K562 (cell line): ENCODE measurements around the gene LRPAP1.
"Not testable (repeated sequence)": the region's sequence is repeated elsewhere in the genome, so short reads cannot be mapped to it uniquely, and the experiment has no call there.

Experiments
- CTCF ChIP-seq, 3 experiments: IDR thresholded peaks in 2 of 3; conservative IDR thresholded peaks in 1 of 3; 2 replicates each; pipeline ENCODE4 v1.5.1; 2011 to 2012; ENCODE audit warnings: low read length in 3 of 3, mild to moderate bottlenecking in 3 of 3, control low read depth in 2 of 3, improper control_type of control experiment in 1 of 3, inconsistent platforms in 1 of 3, low read depth in 1 of 3, mixed read lengths in 1 of 3, moderate library complexity in 1 of 3; ENCODE audit not compliant: insufficient read depth in 2 of 3
- KLF10 ChIP-seq: fragments of 250-450 bp; sonication (Bioruptor Pico); IDR thresholded peaks from 2 replicates; pipeline ENCODE4 v1.6.1; 2021; ENCODE audit warnings: matching md5 sums
- MAZ ChIP-seq, 2 experiments: fragments of 450-650 bp in 1 of 2; sonication (generic) in 1 of 2; formaldehyde crosslinking; IDR thresholded peaks in 1 of 2; conservative IDR thresholded peaks in 1 of 2; 2 replicates each; pipeline versions ENCODE4 v1.4.0 to v1.5.0; 2020; ENCODE audit warnings: mild to moderate bottlenecking in 1 of 2, missing genetic modification reagents in 1 of 2
- TFAM ChIP-seq: fragments of 250-450 bp; sonication (Bioruptor Pico); conservative IDR thresholded peaks from 2 replicates; pipeline ENCODE4 v1.5.0; 2021; ENCODE audit warnings: mild to moderate bottlenecking, moderate library complexity
- ZC3H8 ChIP-seq: fragments of 450-650 bp; IDR thresholded peaks from 2 replicates; pipeline ENCODE4 v1.6.1; 2017
- TF ChIP-seq, protein P1 (sequence below): IDR thresholded peaks from 3 replicates; pipeline ENCODE4 v1.6.1; 2011; ENCODE audit warnings: borderline replicate concordance, mild to moderate bottlenecking; ENCODE audit not compliant: insufficient read length, insufficient read depth

DNA sequence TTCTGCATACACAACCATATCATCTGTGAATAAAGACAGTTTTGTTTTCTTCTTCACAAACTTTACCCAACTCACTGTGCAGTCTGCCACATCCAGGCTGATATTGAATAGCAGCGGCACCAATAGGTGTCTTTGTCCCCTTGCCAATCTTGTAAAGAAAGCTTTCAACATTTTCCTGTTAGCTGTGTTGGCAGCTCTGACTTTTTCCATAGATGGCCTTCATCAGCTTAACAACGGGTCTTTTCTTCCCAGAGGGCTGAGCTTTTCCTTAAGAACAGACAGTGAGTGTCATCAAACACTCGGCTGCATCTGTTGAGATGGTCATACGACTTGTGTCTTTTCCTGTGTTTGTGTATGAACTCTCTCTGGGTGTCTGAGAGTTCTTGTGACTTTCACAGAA is 14.5 kb upstream of the LRPAP1 start:
- TF ChIP-seq CTCF (IDR thresholded peaks at IDR 0.05 in 2 of 3, conservative IDR thresholded peaks at IDR 0.05 in 1 of 3; ENCODE audit: insufficient read depth in 2 of 3, low read depth in 1 of 3, low read length in 3 of 3); ZC3H8; TFAM; KLF10 (CRISPR knock-in tag); MAZ (CRISPR knock-in tag; conservative IDR thresholded peaks at IDR 0.05 in 1 of 2, IDR thresholded peaks at IDR 0.05 in 1 of 2): not testable (repeated sequence)
- TF ChIP-seq, protein P1, sequence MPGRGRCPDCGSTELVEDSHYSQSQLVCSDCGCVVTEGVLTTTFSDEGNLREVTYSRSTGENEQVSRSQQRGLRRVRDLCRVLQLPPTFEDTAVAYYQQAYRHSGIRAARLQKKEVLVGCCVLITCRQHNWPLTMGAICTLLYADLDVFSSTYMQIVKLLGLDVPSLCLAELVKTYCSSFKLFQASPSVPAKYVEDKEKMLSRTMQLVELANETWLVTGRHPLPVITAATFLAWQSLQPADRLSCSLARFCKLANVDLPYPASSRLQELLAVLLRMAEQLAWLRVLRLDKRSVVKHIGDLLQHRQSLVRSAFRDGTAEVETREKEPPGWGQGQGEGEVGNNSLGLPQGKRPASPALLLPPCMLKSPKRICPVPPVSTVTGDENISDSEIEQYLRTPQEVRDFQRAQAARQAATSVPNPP, result not testable (repeated sequence)
